GM19240 (cell line): Measurements from ENCODE around the gene LRG1.

Experiments
- DNase-seq: peaks from one replicate; pipeline ENCODE4 v3.0.0; 2011; ENCODE audit warnings: low spot score; ENCODE audit not compliant: insufficient read length

The LRG1 gene, protein sequence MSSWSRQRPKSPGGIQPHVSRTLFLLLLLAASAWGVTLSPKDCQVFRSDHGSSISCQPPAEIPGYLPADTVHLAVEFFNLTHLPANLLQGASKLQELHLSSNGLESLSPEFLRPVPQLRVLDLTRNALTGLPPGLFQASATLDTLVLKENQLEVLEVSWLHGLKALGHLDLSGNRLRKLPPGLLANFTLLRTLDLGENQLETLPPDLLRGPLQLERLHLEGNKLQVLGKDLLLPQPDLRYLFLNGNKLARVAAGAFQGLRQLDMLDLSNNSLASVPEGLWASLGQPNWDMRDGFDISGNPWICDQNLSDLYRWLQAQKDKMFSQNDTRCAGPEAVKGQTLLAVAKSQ

DNA sequence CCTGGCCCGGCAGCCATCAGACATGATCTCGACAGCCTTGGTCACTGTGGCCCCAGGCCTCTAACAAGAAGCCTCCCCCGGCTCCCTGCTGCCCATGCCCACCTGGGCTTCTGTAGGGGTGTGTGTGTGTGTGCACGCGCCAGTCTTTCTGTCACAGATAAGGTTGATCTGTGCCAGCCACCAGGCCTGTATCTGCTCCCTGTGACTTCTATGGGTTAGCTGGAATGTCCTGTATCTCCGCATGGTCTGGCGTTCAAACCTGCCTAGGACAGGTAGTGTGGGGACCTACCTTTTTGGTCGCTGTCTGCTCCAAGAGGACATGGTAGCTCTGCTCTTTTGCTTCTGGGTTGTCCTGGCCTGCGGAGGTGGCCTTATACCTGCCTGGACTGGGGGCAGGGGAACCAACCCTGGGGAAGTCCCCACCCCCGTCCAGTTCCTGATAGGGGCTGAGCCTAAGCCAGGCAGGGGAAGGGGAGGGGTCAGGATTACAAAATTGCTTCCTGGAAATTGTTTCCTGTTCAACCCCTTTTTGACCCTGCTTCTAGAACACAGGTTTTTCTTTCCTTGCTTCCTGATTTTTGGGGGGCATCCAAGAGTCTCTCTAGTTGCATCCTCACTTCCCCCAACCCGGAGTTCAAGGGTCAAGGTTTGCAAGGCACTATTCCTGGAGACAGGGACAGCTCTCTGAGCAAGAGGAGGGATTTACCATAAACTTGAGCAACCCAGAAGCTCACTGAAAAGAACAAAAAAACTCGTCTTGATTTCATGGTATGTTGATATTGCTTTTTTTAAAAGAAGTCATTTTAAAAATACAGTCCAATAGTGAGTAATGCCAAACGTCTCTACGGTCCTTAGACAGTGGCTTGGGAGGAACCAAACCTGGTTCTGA, at the start of gene LRG1:
Gene LRG1, minus strand, starts transcription at position 344 of the 889 bp plus-strand sequence. Its CDS starts 23 bp downstream, at position 321.
- DNase-seq: peak; percentile 59

DNA sequence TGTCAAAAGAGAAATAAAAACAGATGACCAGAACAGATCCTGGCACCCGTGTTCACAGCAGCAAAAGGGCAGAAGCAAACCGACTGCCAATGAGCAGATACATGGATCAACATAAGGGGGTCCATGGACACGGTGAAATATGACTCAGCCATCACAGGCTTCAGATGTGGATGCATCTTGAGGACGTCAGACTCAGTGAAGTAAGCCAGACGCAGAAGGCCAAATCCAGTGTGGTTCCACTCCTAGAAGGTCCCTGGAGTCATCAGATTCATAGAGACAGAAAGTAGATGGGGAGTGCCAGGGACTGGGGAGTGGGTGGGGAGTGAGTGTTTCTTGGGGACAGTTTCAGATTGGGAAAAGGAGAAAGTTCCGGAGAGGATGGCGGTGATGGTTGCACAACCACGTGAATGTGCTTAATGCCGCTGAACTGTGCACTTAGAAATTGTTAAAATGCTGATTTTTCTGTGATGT, 48.5 kb upstream of the LRG1 start:
- no peak for DNase-seq

DNA sequence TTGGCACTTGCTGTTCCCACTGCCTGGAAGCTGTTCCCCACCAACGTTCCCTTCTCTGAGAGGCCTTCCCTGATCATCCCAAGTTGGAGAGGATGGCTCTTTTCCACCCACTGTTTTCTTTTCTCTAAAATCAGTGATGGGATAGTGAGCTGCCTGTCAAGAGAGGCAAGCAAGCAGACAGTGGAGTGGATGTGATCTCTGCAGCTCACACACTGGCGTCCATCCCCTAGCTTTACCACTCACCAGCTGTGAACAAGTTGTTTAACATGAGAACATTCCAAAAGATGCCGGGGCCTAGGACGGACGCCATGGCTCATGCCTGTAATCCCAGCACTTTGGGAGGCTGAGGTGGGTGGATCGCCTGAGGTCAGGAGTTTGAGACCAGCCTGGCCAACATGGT, 47.7 kb upstream of the LRG1 start:
- no peak for DNase-seq

DNA sequence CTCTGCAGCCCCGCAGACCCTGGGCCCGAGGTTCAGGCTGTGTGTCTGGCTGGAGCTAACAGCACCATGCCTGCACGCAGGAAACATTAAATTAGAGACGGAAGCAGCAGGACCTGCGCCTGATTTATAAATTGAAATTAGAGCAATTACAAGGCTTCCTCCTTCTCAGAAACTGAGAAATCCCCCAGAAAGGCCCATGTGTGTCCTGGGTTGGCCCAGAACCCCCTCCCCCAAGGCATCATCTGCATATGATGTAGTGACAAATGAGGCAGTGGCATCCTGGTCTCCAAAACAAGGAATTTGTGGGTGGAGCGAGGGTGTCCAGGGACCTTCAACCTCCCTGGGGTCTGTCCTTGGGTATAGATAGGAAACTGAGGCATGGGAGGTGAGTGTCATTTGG, 46.9 kb upstream of the LRG1 start:
- no peak for DNase-seq

DNA sequence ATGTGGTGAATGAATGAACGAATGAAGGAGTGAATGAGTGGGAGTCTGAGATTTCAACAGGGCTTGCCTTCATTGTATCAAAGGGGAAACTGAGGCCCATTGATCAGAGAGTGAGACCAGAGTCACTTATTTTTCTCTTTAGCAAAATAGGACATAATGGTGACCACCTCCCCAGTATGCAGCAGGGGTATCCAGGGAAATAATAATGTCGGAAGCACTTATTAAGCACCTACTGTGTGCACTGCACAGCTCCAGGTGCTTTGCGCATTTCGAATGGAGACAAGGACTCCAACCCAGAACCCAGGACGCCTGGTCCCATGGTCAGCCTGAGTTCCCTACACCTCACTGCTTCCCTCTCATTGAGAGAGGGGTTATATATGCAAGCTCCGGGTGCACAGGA, 46.4 kb upstream of the LRG1 start:
- DNase-seq: no peak

DNA sequence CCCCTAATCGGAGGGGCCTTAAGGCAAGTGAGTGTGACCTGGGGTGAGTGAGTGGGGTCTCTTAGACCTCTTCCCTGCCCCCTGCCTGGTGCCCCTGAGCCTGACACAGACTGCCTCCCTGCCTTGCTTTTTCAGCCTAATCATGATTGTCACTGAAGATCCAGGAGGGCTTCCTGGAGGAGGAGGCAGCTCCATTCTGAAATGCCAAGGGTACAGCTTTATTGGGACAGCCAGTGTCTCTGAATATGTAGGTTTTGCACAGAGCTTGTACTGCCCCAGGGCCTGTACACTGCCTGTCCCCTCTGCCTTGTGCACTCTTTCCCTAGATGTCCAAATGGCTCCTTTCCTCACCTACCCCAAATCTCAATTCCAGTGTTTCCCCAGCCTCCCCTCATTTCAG, 45.7 kb upstream of the LRG1 start:
- no peak for DNase-seq

DNA sequence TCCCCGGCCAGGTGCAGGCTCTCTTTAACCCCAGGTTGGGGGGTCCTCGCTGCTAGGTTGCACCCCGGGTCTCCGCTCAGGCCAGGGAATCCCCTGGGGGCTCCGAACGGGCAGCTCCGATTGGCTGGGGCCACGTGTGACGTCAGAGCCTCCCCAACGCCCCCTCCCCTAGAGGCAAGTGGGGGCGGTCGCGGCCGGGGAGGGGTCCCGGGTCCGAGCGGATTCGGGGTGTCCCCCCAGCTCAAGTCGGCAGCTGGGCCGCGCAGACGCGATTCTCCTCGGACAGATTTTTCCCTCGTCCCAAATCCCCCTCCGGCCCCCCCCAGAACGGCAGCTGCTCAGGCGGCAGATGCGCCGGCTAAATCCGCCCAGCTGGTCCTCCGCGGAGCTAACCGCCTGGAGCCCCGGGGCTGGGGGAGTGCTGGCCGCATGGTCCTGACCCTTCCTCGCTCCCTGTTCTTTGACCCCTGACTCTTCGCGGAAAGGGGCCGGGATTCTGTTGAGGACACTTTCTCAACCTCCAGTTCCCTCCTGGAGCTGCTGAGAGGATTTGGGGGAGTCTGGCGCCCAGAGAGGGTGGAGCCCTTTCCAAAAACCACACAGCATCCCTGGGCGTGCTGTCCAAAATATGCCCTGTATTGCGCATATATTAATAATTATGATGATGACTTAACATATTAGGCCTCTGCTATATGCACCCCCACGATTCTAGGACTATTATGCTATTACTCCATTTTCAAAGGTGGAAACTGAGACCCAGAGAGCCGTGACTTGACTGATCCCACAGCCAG, 45.0 kb upstream of the LRG1 start:
- no peak for DNase-seq

DNA sequence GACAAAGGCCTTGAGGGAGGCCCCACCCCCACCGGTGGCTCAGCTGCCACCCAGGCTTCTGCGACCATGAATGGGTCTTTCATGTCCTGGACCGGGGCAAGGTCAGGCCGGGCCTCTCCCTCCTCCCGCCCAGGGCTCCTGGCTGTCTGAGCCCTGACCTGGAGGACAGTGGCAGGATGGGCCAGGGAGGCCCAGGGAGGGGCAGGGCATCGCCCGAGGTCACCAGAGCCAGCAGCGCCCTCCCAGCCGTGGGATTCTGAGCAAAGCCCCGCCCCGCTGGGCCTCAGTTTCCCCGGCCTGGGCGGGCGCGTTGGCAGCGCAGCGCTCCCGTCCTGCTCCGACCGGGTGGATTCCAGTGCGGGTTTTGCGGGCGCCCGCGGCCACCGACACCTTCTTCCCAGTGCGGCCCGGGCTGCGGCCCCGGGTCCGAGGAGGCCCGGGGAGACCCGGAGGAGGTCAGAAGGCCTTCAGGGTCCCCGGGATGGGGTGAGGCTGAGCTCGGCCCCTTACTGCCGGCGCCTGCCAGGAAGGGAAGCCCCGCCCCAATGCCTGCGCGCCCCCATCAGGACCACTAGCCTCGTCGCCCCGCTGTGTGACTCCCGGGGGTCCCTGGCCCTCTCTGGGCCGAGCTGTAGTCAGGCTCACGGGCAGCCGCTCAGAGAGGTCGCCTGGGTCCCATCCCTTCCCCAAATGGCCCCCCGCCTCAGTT, 44.3 kb upstream of the LRG1 start:
- no peak for DNase-seq

DNA sequence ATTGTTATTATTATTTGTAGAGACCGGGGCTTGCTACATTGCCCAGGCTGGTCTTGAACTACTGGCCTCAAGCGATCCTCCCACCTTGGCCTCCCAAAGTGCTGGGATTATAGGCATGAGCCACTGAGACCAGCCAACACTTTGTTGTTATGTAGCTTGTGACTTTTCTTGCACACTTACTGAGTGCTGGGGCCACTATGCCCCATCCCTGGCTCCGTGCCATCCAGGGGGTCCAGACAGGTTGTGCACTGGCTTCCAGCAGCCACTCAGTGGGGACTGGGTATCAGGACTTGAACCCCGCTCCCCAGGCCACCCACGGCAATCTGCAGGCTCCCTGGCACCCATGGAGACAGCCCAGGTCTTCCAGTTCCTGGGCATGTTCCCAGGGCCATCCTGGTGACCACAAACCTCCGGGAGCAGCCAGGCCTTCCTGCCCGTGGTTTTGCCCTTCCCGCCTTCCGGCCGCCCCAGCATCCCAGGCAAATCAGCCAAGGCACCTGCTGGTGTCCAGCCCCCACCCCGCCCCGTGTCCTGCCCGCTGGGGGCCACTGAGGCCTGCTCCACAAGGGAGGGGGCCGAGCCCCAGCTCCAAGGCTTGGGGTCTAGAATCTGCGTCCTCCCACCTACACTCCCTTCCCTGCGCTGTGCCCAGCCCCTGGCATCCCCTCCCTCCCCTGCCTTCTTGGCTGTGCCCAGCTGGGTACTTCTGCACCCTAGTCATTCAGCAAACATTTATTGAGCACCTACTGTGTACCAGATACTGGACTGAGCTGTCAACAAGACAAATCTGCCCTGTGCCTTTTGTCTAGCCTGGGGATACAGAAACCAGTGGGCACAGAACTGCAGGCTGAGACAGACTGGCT, 43.4 kb upstream of the LRG1 start:
- DNase-seq: no peak

DNA sequence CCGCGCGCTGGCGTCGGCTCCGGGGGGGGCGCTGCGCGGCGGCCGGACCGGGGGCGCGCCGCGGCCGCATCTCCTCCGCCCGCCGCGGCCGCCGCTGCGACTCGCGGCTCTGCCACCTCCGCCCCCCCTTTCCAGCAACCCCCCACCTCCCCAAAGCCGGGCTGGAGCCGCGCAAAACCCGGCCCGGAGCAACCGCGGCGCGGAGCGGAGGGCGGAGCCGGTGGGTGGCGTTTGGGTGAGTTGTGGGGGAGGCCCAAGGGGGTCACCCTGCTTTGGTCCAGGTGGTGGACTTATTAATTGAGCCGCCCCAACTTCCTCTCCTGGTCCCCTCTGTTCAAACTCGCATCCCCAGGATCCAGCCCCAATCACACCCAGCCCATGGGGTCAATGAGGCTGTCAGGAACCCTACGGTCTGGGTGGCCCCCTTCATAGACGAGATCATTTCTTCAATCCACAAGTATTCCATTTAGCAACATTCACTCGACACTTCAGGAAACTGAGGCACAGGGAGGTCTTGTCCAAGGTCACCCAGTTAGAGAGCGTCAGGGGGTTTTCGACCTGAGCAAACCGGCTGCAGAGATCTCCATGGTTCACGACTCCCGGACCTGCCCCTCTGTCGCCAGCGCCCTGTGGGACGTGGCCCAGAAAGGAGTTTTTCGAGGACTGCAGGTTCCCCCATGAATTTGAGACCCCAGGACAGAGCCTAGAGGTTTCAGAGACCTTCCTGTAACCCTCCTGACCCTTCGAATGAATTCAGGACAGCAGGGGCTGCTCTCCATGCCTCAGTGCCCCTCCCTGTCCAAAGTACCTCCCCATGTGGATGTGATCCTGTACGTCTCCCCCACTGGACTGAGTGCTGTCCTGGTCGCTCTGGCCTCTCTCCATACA, 42.1 kb upstream of the LRG1 start:
- DNase-seq: no peak

DNA sequence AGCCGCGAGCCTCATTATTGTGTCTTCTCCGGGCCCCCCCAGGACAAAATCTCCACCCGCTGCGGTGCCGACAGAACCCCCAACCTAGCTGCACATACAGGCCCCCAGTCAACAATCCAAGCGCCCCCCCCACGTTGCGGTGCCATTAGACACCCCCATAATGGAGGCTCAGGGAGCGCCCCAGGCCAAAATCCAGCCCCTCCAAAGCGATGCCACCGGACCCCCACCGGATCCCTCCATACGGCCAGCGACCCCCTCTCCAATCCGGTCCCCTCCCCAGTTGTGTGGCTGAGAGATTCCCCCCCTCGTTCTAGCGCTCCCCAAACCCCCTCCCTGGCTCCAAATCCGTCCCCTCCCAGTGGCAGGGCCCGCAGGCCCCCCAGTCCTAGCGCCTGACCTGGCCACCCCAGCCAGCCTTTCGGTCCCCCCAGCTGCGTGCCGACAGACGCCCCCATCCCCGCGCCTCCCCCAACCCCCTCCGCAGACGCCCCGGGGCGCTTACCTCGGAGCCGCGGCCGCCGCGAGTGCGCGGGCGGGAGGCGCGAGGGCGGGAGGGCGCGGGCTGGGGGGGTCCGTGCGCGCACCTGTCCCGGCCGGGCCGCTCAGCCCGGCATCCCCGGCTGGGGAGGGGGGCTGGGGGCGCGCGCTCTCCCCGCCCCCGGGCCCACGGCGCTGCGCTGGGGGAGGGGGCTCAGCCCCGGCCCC, 41.3 kb upstream of the LRG1 start:
- no peak for DNase-seq

DNA sequence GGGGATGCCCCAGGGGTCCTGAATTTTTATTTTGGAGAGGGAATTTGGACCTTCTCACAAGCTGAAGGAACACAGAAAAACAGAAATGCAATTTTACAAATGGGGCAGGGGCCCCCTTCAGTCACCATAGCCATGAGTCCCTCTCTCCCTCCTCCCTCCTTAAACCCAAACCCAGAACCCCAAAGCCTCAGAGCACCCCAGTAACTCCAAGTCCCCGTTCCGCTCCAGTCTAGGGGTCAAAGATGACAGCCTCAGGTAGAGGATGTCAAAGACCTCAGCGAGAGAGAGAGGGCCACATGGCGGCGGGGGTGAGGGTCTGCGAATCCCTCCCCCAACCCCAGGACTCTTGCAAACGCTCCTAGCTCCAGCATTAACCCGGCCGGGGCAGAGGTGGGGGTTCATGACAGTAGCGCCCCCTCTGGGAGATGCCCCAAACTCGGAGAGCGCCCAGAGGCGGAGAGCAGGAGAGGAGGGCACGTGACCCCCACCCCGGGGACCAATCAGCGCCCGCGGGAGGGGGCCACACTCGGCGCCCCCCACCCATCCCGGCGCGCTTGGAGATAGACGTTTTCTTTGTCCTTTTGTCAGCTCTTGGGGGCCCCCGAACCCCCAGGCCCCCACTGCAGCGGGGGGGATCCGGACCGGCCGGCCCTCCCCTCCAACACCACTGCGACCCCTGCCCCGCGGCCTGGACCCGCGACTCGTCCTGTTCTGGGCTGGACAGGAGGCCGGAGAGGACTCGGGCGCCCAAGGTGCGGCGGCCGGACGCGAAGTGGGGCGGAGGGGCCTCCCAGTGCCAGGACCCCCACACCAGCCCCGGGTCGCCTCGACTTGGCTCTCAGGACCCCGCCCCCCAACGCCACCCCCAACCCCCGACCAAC, 40.4 kb upstream of the LRG1 start:
- no peak for DNase-seq

DNA sequence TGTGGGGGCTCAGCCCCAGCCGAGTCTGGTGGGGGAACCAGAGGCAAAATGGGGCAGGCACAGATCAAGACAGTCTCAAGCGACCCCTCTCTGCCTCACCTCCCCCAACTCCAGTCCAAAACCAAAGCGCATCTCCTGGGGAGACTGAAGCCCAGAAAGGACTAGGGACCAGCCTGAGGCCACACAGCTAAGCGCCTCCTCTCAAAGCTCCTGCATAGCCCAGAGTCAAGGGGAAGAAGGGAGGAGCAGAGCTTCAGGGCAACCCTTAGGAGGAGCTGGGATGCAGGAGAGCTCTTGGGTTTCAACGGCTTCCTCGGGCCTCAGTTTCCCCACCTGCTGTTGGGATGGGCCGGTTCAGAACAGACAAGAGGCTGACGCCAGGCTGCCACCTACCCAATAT, 39.6 kb upstream of the LRG1 start:
- DNase-seq: no peak

DNA sequence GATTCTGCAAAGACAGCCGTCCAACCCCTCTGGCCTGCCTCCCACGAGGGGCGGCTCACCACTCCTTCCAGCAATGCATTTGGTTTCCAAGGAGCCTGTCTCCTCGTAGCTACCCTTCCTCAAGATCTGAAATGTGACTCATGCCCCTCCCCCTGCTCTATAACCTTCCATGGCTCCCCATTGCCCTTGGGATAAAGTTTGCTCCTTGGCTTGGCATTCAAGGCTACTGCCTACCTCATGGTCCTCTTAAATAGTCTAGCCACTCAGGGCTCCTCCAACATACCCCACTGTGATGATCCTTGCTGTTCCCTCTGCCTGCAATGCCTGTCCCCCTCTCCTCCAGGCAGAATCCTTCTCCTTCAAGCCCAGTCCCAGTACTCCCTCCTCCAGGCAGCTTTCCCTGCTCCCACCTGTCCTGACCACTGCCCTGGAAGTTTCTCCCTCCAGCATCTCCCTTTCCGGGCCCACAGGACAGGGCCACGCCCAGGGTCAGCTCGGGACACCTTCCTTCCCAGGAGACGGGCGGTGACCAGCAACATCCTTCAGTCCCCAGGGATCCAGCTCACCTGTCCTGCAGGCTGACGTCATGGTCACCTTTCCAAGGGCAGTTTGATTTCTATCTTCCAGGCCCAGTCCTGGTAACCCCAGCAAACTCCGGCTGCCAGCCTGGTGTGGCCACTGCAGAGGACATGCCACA, 38.9 kb upstream of the LRG1 start:
- no peak for DNase-seq

DNA sequence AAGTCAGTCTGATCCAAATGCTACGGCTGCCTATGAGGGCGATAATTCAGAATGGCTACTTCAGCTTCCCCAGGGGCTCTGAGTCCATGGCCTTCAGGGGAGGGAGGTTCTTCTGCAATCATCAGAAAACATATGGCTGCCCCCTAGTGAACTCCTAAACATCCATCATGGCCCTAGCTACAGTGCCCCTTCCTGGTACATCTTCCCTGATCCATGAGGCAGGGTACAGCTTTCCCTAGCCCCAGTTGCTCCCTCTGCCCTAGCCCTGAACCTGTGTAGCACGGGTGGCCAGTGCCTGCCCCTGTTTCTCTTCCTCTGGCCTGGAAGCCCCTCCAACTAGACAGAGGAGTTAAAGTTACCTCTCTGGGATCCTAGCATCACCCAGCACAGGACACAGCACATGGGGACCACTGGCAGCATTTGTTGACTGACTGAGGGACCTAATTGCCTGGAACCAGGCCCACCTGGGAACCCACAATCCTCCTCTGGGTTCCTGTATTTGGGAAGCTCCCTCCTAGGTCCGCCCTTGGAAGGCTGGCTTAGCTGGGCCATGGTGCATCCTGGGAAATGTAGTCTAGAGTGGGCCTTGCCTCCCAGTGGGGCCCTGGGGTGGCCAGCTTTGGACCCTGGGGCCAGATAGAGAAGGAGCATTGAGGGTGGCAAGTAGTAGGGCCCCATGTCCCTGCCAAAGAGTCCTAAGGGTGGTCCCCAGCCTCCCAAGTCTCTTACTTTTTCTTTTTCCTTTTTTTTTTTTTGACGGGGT, 37.4 kb upstream of the LRG1 start:
- no peak for DNase-seq
